ENCODE results near the gene MIOX.
A peak's percentile ranks its signal among the peaks of the same experiment; 100 is the strongest.

Gene MIOX

DNA sequence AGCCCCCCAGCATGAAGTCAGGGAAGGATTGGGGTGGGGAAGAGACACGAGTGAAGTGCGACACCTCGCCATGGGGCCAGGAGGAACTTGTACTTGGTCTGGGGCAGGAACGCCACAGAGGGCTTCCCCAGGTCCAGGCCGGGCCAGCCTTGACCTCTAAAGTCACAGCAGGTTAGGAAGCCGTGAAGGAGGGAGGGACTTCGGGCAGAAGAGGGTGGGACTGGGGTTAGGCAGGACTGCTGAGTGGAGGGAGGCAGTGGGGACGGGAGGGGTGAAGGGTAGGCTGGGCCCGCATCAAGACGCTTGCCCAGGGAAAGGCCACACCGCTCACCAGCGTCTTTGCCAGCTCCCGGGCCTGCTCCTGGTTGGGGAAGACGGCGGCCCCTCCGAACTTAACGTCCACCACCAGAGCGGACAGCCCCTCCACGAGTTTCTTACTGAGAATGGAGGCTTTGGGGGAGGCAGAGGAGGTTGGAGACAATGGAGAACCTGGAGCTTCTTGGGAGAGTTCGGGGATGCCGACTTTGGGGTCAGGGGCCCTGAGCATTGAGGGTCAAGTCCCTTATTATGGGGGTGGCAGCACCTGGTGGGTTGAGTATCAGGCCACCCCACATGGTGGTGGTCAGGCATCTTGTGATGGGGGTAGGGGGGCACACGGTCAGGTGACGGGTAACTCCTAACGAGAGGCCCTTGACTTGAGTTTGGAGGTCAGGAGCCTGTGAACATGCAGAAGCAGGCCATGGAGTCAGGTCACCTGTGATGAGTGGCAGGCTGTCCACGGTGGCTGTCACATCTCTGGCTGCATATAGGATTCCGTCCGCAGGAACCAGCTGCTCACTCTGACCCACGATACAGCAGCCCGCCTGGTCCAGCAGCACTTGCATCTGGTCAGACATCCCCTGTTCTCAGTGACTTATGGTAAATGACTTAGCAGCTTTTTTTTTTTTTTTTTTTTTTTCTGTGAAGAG, 40.5 kb downstream of the MIOX start:
- Histone ChIP-seq H3K9me3 (peaks cover 5% of the 10 kb centered on the region; the same call in 1 of the 2 replicates), H3K4me1 (peaks cover 17% of the 10 kb centered on the region), H3K4me3 (ENCODE audit: low read depth, low read length) (peak overlapping the region; percentile 85), H3K36me3 (peaks cover 17% of the 10 kb centered on the region), H3K27me3 (peaks cover 30% of the 10 kb centered on the region)
- peak; percentile 66 for DNase-seq
- TF ChIP-seq, protein P1, sequence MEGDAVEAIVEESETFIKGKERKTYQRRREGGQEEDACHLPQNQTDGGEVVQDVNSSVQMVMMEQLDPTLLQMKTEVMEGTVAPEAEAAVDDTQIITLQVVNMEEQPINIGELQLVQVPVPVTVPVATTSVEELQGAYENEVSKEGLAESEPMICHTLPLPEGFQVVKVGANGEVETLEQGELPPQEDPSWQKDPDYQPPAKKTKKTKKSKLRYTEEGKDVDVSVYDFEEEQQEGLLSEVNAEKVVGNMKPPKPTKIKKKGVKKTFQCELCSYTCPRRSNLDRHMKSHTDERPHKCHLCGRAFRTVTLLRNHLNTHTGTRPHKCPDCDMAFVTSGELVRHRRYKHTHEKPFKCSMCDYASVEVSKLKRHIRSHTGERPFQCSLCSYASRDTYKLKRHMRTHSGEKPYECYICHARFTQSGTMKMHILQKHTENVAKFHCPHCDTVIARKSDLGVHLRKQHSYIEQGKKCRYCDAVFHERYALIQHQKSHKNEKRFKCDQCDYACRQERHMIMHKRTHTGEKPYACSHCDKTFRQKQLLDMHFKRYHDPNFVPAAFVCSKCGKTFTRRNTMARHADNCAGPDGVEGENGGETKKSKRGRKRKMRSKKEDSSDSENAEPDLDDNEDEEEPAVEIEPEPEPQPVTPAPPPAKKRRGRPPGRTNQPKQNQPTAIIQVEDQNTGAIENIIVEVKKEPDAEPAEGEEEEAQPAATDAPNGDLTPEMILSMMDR (IDR thresholded peaks at IDR 0.05; ENCODE audit: low read depth, low read length), result no peak

- Histone ChIP-seq H3K36me3 (peaks cover 10% of the 10 kb centered on the region), H3K27me3 (peaks cover 40% of the 10 kb centered on the region), H3K9me3 (peaks cover 5% of the 10 kb centered on the region; the same call in 1 of the 2 replicates), H3K4me3 (ENCODE audit: low read depth, low read length) (no peak overlapping the region), H3K4me1 (peaks cover 17% of the 10 kb centered on the region)
- TF ChIP-seq, protein P1 (IDR thresholded peaks at IDR 0.05; ENCODE audit: low read depth, low read length), result no peak
- DNase-seq, result no peak
Observed at GRCh38 chr22:50527921-50528681, 41.4 kb downstream of the MIOX start.

DNA sequence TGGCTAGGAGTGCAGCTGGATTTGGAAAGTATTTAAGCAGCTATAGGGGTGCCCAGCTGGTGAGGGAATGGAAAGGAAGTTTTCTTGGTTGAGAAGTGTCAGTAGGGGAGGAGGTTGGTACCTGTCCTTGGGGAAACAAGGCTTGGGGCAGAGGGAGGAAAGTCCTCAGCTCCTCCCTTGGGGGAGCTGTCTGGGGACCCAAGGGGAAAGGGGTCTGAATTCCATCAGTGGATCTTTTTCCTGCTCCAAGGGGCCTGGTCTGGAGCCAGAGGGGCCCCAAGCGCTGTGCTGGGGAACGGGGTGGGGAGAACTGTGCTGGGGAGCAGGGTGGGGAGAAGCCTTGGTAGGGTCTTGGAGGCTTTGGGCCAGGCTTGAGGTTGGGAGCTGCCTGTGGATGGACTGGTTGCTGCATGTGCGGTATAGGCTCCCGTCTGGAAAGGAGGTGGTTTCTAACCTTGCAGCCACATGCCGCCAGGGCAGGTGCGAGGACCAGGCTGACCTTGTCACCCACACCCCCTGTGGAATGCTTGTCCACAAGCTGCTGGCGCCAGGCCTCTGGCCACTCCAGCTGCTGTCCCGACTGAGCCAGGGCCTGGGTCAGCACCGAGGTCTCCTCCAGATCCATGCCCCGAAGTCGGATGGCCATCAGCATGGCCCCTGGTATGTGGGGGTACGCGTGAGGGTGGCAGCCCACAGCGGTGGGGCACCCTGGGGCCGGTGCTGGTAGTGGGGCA, 42.2 kb downstream of the MIOX start:
- TF ChIP-seq, protein P1 (IDR thresholded peaks at IDR 0.05; ENCODE audit: low read depth, low read length), result no peak
- no peak for DNase-seq
- H3K4me1 ChIP-seq, result peaks cover 12% of the 10 kb centered on the region
- H3K36me3 ChIP-seq, result peaks cover 2% of the 10 kb centered on the region
- H3K9me3 ChIP-seq, result peaks cover 5% of the 10 kb centered on the region; the same call in 1 of the 2 replicates
- peaks cover 47% of the 10 kb centered on the region for H3K27me3 ChIP-seq
- H3K4me3 ChIP-seq (ENCODE audit: low read depth, low read length), result no peak overlapping the region

GRCh38 chr22:50529416-50529896, 42.8 kb downstream of the MIOX start:
- TF ChIP-seq, protein P1 (IDR thresholded peaks at IDR 0.05; ENCODE audit: low read depth, low read length), result no peak
- no peak overlapping the region for H3K4me3 ChIP-seq (ENCODE audit: low read depth, low read length)
- H3K36me3 ChIP-seq, result no peaks in the 10 kb centered on the region
- peaks cover 47% of the 10 kb centered on the region for H3K27me3 ChIP-seq
- DNase-seq, result no peak
- H3K4me1 ChIP-seq, result peaks cover 12% of the 10 kb centered on the region; the same call in 1 of the 2 replicates
- peaks cover 5% of the 10 kb centered on the region; the same call in 1 of the 2 replicates for H3K9me3 ChIP-seq

DNA sequence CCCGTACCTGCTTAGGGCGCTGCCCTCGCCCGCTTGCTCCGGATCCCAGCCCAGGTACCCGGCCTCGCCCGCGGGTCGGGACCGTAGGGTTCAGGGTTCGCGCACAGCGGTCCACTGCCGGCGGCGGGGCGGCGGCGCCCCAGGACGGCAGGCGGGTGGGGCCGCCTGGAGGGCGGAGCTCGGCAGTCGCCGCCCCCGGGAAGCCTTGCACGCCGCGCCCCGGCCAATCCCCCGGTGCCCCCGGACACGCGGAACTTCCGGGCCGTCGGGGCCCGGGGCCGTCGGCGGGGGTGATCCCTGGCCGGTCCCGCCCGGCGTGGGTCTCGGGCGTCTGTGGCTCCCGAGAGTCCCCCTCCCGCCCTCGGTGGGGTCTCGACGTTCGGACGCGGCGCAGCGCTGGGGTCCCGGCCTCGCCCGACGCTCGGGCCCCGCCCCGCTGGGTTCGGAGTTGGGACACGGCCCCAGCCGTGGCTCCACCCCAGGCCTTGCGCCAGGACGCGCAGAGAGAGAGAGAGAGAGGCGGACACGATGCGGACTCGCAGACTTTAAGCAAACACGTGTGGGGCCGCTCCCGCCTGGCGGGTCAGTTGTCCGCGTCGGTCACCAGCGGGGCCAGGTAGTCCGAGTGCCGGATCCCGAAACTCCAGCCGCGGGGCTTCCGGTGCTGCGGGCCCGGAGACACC, 43.4 kb downstream of the MIOX start, which contains the start of gene TYMP:
TSS of gene TYMP (minus strand) at position 116 of the 683 bp plus-strand sequence. CDS start 303 bp downstream, outside the sequence.
- no peaks in the 10 kb centered on the region for H3K36me3 ChIP-seq
- peaks cover 47% of the 10 kb centered on the region for H3K27me3 ChIP-seq
- no peak within 1 kb of the TSS for H3K4me3 ChIP-seq (ENCODE audit: low read depth, low read length)
- no peak for DNase-seq
- TF ChIP-seq, protein P1 (IDR thresholded peaks at IDR 0.05; ENCODE audit: low read depth, low read length), result no peak
- H3K9me3 ChIP-seq, result peaks cover 5% of the 10 kb centered on the region; the same call in 1 of the 2 replicates
- peaks cover 12% of the 10 kb centered on the region; the same call in 1 of the 2 replicates for H3K4me1 ChIP-seq

Measured in BE2C (cell line).